Measurements from ENCODE around the gene TAGLN2.

Gene TAGLN2

GRCh38 chr1:159934136-159935039 is 9.1 kb upstream of the TAGLN2 start:
- DNase-seq, result no peak

- no peak for DNase-seq
Measured at GRCh38 chr1:159933347-159933746, 8.0 kb upstream of the TAGLN2 start.

DNA sequence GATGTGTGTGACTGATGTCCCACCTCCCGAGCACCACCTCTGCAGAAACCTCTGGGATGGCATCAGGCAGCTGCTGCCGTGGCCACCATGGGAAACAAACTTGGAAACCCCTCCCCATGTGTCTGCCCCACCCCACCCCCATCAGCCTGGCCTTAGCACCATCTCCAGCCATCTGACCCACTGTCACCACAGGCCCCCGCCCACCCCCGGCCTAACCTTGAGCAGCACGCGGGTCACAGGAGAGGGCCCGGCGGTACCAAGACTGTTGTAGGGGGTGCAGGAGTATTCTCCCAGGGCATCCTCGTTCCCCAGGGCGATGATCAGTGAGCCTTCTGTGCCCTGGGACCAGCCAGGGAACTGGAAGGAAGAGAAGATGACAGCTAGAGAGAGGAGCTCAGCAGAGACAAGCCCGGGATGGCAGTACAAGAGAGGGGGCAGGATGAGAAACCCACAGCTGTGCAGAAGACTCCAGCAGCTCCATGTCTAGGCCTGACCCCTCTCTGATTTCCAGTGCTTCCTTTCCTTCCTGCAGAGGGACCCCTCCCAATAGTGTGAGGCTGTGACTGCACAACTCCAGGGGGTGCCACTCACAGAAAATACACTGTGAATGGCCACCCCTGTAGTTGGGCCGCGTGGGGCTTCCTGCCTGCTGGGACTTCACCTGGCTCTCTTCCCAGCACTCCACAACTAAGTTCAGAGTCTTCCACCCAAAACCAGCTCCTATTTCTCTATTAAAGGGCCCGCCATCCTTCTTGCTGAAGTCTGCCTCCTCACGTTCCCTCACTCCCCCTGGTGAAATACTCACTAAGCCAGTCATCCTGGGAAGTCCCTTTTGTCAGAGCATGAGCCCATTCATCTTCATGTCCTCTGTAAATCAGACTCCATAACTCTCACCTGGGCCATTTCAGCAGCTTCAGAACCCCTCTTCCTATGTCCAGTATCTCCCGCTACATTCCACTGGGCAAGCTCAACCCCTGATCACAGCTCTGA is 7.3 kb upstream of the TAGLN2 start:
- no peak for DNase-seq

GRCh38 chr1:159931795-159932173 is 6.5 kb upstream of the TAGLN2 start:
- no peak for DNase-seq

DNA sequence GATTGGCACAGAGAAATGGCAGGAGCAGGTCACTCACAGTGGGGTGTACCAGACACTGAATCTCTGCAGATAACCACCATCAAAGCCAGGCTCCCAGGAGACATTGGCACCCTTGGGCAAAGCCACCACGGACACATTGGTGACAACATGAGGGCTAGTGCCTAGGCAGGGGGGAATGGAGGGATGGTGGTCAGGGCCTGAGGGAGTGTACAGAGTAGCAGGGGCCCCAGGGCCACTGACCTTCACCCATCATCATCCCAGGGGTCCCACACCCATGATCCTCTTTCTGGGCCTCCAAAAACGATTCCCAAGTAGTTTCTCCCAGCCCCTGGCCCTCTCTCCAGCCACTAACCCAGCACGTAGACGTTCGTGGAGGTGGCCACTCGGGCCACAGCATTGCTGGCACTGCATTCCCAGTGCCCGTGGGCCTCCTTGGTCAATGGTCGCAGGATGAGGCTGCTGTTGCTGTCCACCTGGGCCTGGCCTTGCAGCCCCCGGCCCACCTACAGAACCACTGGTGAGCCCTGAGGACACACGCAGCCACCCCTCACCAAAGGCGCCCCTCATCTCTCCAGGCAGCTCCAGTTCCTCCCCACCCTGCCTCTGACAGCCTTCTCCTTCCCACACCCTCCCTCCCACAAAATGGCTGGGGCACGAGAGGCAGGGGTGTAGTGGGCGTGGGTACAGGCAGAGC is 5.9 kb upstream of the TAGLN2 start:
- DNase-seq, result no peak

DNA sequence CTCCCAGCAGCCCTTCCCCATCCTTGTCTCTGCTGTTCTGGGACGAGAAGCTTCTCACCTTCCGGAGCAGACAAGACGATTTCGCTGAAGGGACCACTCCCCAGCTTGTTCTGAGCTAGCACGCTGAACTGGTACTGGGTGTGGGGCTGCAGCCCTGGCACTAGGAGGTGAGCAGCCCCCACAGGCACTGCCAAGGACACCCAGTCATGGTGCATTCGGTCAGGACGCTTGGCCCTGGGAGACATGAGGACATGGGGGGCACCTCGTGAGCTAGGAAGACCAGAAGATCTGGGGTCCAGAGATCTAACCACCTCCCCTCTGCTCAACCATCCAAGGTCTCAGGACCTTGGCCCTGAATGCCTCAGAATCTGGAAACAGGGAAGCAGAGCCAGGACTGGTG is 5.3 kb upstream of the TAGLN2 start:
- DNase-seq, result no peak

- no peak for DNase-seq
Measured at GRCh38 chr1:159930216-159930615, 4.9 kb upstream of the TAGLN2 start.

DNA sequence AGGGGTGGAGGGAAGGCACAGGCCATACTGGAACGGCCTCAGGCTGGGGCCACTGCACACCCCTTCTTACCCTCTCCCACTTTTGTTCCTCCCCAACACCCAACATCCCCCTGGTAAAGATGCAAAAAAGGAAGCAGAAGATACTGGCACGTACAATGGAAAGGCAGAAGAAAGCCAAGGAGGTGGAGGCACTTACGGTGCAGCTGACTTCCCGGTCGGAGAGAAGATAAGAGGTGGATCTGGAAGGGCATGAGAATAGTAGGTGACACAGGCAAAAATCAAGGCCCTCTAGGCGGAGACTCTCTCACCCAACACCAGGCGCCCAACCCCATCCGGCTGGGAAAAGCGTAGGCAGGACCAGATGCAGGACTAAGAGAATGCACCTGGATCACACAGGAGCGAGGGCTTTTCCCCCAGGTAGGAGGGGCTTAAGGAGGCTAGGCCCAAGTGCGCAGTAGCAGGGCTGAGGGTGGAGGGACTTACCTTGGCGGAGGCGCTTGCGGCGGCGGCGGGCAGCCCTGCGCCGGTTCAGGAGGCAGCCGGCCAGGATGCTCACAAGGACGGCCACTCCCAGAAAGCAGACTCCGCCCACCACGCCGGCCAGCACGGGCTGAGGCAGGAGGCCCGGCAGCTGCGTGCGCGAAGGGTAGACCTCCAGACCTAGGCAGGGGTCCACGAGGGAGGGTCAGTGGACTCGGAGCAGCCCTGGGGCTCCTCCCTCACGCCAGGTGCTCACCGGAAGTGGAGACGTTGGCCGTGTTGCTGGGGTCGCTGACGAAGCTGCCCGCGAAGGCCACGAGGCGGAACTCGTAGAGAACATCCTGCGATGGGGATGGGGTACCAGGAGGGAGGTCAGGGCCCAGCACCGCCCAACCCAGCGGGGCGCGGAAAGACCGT is 4.1 kb upstream of the TAGLN2 start:
- DNase-seq, result no peak

DNA sequence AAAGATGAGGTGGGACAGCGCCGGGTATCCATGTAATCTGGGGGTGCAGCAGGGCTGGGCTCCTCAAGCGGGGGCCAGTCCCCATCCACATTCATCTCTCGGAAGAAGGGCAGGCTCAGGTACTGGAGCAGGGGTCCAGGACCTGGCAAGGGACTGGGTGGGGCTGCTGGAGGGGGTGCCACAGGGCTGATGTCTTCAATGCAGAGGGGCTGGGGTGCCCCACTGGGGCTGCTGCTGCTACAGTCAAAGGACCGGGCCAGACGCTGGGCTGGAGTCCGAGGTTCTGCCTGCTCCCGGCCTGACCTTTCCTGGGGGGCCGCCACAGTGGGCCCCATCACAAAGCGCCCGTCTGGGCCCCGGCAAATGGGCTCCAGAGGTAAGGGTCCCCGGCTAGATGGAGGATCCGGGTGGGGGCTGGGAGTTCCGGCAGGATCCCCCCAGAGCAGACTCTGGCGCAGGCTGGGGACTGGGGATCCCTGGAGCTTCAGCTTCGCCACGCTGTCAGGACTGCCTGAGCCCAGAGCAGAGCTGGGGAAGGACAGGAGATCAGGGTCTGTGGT is 3.3 kb upstream of the TAGLN2 start:
- DNase-seq, result no peak

- DNase-seq, result no peak
Measured at GRCh38 chr1:159927849-159928431, 2.6 kb upstream of the TAGLN2 start.

- DNase-seq, result no peak
Measured at GRCh38 chr1:159927211-159927848, 2.0 kb upstream of the TAGLN2 start.

- no peak for DNase-seq
Measured at GRCh38 chr1:159925719-159926078, 392 bp upstream of the TAGLN2 start.

- DNase-seq, result peak; percentile 40 to 53
Measured at GRCh38 chr1:159924025-159924790, 1.1 kb downstream of the TAGLN2 start.

GRCh38 chr1:159923203-159924024 is 1.9 kb downstream of the TAGLN2 start:
- peak; percentile 49 to 76 for DNase-seq

GRCh38 chr1:159922511-159923202 is 2.6 kb downstream of the TAGLN2 start:
- DNase-seq, result no peak

GRCh38 chr1:159921700-159922504 is 3.4 kb downstream of the TAGLN2 start:
- no peak for DNase-seq

DNA sequence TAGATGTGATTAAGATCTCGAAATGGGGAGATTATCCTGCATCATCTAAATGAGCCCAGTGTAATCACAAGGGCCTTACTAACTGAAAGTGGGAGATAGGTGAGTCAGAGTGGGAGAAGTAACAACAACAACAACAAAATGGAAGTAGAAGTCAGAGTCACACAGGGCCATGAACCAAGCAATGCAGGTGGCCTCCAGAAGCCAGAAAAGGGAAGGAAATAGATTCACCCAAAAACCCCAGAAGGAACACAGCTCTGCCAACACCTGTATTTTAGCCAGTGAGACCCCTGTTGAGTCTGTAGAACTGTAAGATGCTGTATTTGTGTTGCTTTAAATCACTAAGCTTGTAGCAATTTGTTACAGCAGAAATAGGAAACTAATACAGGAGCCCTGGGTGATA is 4.1 kb downstream of the TAGLN2 start:
- no peak for DNase-seq

DNA sequence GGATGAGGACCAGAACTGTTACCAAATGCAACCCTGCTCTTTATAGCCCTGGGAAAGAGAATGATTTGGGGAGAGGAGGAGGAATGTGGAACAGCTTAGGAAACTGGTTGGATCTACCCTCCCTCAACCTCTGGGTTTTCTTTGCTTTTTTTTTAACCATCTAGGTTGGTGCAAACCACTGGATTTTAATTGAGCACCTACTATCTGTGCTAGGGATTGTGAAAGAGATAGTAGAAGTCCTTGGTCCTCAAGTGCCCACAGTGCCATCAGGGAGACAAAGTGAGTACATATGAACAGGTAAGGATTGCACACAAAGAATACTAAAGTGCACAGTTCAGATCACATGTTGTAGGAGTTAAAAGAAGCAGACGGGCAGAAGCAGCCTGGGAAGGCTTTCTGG is 4.7 kb downstream of the TAGLN2 start:
- DNase-seq, result no peak
